Panc1 (cell line): ENCODE measurements around the gene GIGYF1. TPM values are rescaled to one million over a fixed set of nuclear protein-coding genes. Genes with fewer than 3 reads are reported as not detected.

Experiments used
- ATAC-seq: fragments of 200-7000 bp; cut with Tn5 transposase; 2 replicates; pipeline ENCODE4 v1.9.1; 2020; ENCODE audit warnings: mild to moderate bottlenecking, moderate library complexity
- BruUV-seq: library from RNA; stranded (reverse); fragments of 400-500 nt; replicated peaks from 2 replicates; lab custom pipeline; 2021; lab: Mats Ljungman, UMichigan
- CTCF ChIA-PET: fragments of 300-600 bp; sonication (Branson Sonifier 250); formaldehyde crosslinking; loops from one replicate; lab custom pipeline; 2022; ENCODE audit warnings: antibody characterized with exemption; lab: Charles Lee
- POLR2A ChIA-PET: fragments of 300-600 bp; sonication (Branson Sonifier 250); formaldehyde crosslinking; loops from one replicate; lab custom pipeline; 2022; ENCODE audit warnings: antibody characterized with exemption; lab: Charles Lee
- DNase-seq: peaks from one replicate; pipeline ENCODE4 v3.0.0-alpha.2; 2010; ENCODE audit warnings: low read depth, low spot score
- H3K27ac ChIP-seq: 2 replicates; pipeline ENCODE4 v1.5.1; 2011; ENCODE audit warnings: mild to moderate bottlenecking, low read length, inconsistent platforms
- H3K27me3 ChIP-seq: fragments of 200-500 bp; sonication (Bioruptor generic); 2 replicates; pipeline ENCODE4 v1.6.0; 2014; ENCODE audit warnings: low read length, inconsistent platforms; ENCODE audit not compliant: control insufficient read depth, insufficient read depth
- H3K36me3 ChIP-seq: fragments of 200-500 bp; sonication (Bioruptor generic); 2 replicates; pipeline ENCODE4 v1.5.1; 2014; ENCODE audit warnings: inconsistent platforms, mild to moderate bottlenecking, low read length, moderate library complexity; ENCODE audit not compliant: control insufficient read depth, insufficient read depth
- H3K4me1 ChIP-seq: 2 replicates; pipeline ENCODE4 v1.5.1; 2011; ENCODE audit warnings: inconsistent platforms, mild to moderate bottlenecking, low read length, moderate library complexity; ENCODE audit not compliant: control insufficient read depth, insufficient read depth
- H3K4me3 ChIP-seq, 2 experiments: 2 replicates each; pipeline ENCODE4 v1.5.1; 2011 to 2012; ENCODE audit warnings: low read depth in 2 of 2, low read length in 2 of 2, mild to moderate bottlenecking in 2 of 2, inconsistent platforms in 1 of 2, moderate library complexity in 1 of 2
- H3K9me3 ChIP-seq: fragments of 200-500 bp; sonication (Bioruptor generic); 2 replicates; pipeline ENCODE4 v1.5.1; 2014; ENCODE audit warnings: low read depth, mild to moderate bottlenecking, inconsistent platforms, low read length, moderate library complexity; ENCODE audit not compliant: control insufficient read depth, insufficient read depth
- POLR2AphosphoS5 ChIP-seq: IDR thresholded peaks from 2 replicates; pipeline ENCODE4 v1.6.1; 2012; ENCODE audit warnings: mild to moderate bottlenecking, low read depth, low read length, moderate library complexity
- SIN3A ChIP-seq: IDR thresholded peaks from 2 replicates; pipeline ENCODE4 v1.6.1; 2012; ENCODE audit warnings: low read depth, mild to moderate bottlenecking, low read length, moderate library complexity, borderline replicate concordance; ENCODE audit not compliant: insufficient read depth
- TCF7L2 ChIP-seq: IDR thresholded peaks from 2 replicates; pipeline ENCODE4 v1.6.1; 2011; ENCODE audit warnings: mild to moderate bottlenecking, low read depth, low read length, inconsistent platforms
- in situ Hi-C: cut with HindIII; loops from 2 replicates; pipeline ENCODE4 v1.10.0; 2016; ENCODE audit warnings: low sequenced_read_pairs, low pct_unique_long_range_greater_than_20kb
- intact Hi-C: fragments of 100-400 bp; cut with micrococcal nuclease; formaldehyde crosslinking; loops from one replicate; pipeline ENCODE4 v1.10.0; 2022; ENCODE audit not compliant: unreplicated experiment
- total RNA-seq: library from RNA; stranded (reverse); gene quantifications from one replicate; pipeline ENCODE4 v1.2.1, GENCODE V29; 2021; ENCODE audit not compliant: unreplicated experiment
- TF ChIP-seq, protein P1 (sequence below), 2 experiments: IDR thresholded peaks; 2 replicates each; pipeline ENCODE4 v1.6.1; 2011 to 2012; ENCODE audit warnings: low read depth in 2 of 2, control low read depth in 1 of 2, low read length in 1 of 2, mild to moderate bottlenecking in 1 of 2, moderate library complexity in 1 of 2; ENCODE audit not compliant: insufficient read depth in 1 of 2
- TF ChIP-seq, protein P2 (sequence below): fragments of 450-650 bp; IDR thresholded peaks from 2 replicates; pipeline ENCODE4 v1.5.1; 2017; ENCODE audit warnings: mild to moderate bottlenecking

Gene GIGYF1
- total RNA-seq, 1 experiment from 2014 or later = 52.6 TPM

DNA sequence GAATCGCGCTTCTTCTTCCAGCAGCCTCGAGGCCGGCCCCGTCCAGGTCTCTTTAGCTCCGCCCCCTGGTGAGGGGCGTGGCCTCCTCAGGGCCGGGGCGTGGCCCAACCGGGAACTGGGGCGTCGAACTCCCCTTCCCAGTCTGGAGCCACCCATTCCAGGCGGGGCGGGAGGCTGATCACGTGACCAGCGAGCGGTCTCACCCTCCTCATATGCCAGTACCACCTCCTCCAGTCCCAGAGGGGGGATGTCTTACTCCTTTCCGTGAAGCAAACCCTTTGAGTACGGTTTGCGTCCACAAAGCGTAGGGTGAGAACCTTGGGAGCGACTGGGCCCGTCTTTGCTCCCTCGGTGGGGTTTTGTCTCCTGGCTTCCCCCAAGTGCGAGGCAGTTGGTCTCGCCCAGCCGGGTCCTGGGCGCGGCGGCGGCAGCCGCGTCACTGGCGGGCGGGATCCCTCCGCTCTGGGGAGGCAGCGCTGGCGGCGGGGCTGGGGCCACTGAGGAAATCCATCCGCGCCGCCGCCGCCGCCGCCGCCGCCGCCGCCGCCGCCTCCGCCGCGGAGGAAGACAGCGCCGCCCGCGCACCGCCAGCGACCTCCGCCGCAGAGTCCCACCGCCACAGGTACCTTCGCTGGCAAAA is 20.6 kb downstream of the GIGYF1 start, which contains the start of gene GNB2:
Gene GNB2 (plus strand): TSS at position 439 of the 640 bp plus-strand sequence. CDS start 2,526 bp downstream, outside the sequence.
- H3K4me1 ChIP-seq = peaks cover 17% of the 10 kb centered on the region
- intact Hi-C loops (no loop called here), in situ Hi-C loops (no loop called here)
- peak; percentile 85; the same call in 1 of the 2 replicates for TF ChIP-seq SIN3A
- TF ChIP-seq TCF7L2 = peak; percentile 41; the same call in 1 of the 2 replicates
- TF ChIP-seq, protein P1, sequence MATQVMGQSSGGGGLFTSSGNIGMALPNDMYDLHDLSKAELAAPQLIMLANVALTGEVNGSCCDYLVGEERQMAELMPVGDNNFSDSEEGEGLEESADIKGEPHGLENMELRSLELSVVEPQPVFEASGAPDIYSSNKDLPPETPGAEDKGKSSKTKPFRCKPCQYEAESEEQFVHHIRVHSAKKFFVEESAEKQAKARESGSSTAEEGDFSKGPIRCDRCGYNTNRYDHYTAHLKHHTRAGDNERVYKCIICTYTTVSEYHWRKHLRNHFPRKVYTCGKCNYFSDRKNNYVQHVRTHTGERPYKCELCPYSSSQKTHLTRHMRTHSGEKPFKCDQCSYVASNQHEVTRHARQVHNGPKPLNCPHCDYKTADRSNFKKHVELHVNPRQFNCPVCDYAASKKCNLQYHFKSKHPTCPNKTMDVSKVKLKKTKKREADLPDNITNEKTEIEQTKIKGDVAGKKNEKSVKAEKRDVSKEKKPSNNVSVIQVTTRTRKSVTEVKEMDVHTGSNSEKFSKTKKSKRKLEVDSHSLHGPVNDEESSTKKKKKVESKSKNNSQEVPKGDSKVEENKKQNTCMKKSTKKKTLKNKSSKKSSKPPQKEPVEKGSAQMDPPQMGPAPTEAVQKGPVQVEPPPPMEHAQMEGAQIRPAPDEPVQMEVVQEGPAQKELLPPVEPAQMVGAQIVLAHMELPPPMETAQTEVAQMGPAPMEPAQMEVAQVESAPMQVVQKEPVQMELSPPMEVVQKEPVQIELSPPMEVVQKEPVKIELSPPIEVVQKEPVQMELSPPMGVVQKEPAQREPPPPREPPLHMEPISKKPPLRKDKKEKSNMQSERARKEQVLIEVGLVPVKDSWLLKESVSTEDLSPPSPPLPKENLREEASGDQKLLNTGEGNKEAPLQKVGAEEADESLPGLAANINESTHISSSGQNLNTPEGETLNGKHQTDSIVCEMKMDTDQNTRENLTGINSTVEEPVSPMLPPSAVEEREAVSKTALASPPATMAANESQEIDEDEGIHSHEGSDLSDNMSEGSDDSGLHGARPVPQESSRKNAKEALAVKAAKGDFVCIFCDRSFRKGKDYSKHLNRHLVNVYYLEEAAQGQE (IDR thresholded peaks at IDR 0.05; ENCODE audit: insufficient read depth in 1 of 2, low read depth in 2 of 2, low read length in 1 of 2) = 0 out of 4 replicates have a peak, but pooled peaks of 1 of the 2 experiments have one; percentile 16
- TF ChIP-seq, protein P2, sequence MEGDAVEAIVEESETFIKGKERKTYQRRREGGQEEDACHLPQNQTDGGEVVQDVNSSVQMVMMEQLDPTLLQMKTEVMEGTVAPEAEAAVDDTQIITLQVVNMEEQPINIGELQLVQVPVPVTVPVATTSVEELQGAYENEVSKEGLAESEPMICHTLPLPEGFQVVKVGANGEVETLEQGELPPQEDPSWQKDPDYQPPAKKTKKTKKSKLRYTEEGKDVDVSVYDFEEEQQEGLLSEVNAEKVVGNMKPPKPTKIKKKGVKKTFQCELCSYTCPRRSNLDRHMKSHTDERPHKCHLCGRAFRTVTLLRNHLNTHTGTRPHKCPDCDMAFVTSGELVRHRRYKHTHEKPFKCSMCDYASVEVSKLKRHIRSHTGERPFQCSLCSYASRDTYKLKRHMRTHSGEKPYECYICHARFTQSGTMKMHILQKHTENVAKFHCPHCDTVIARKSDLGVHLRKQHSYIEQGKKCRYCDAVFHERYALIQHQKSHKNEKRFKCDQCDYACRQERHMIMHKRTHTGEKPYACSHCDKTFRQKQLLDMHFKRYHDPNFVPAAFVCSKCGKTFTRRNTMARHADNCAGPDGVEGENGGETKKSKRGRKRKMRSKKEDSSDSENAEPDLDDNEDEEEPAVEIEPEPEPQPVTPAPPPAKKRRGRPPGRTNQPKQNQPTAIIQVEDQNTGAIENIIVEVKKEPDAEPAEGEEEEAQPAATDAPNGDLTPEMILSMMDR = no peak
- peak; percentile 80 for TF ChIP-seq POLR2AphosphoS5
- DNase-seq (peak; percentile 98), ATAC-seq (peak; percentile 89)
- H3K36me3 ChIP-seq = peaks cover 3% of the 10 kb centered on the region
- peak within 1 kb of the TSS; percentile 66 to 93 for H3K4me3 ChIP-seq
- POLR2A ChIA-PET = no interaction called here
- H3K9me3 ChIP-seq = no peaks in the 10 kb centered on the region
- no TSS peak for BruUV-seq
- CTCF ChIA-PET = no interaction called here
- H3K27ac ChIP-seq = peak within 1 kb of the TSS; percentile 86
- H3K27me3 ChIP-seq = no peaks in the 10 kb centered on the region

DNA sequence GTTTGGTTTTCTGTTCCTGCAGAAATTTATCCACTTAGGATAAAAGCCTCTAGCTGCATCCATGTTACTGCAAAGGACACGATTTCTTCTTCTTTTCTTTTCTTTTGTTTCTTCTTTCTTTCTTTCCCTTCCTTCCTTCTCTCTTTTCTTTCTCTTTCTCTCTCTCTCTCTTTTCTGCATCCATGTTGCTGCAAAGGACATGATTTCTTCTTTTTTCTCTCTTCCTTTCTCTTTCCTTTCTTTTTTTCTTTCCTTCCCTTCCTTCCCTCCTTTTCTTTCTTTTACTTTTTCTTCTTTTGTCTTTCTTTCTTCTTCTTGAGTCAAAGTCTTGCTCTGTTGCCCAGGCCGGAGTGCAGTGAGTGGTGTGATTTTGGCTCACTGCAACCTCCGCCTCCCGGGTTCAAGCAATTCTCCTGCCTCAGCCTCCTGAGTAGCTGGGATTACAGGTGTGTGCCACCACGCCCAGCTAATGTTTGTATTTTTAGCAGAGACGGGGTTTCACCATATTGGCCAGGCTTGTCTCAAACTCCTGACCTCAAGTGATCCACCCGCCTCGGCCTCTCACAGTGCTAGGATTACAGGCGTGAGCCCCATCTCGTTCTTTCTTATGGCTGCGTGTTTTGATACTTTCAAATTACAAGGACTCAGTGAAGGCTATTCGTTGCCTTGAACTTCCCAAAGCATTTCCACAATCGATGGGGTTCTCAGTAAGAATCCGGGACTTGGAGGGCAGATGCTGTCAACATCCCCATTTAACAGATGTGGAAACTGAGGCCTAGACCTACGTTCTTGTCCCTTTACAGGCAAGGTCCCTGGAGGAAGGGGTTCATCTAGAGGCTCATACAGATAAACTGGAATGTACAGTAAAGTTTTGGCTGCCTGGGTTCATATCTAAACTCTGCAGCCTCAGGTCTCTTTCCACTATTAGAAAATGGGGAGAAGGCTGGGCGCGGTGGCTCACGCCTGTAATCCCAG is 22.4 kb downstream of the GIGYF1 start:
- in situ Hi-C loops = no loop called here
- BruUV-seq = no TSS peak
- ChIA-PET POLR2A (interaction anchor here (0.7 kb wide), 1 partner anchor 620 kb away, joined by 3 read pairs; no protein-coding TSS in a partner anchor), CTCF (no interaction called here)
- DNase-seq = no peak
- Histone ChIP-seq H3K4me3 (no peak overlapping the region), H3K36me3 (peaks cover 3% of the 10 kb centered on the region; the same call in 1 of the 2 replicates), H3K9me3 (no peaks in the 10 kb centered on the region), H3K4me1 (peaks cover 2% of the 10 kb centered on the region; the same call in 1 of the 2 replicates), H3K27me3 (no peaks in the 10 kb centered on the region), H3K27ac (no peak overlapping the region)
- TF ChIP-seq, protein P1 (IDR thresholded peaks at IDR 0.05; ENCODE audit: insufficient read depth in 1 of 2, low read depth in 2 of 2, low read length in 1 of 2) = no peak
- no peak for TF ChIP-seq TCF7L2
- TF ChIP-seq, protein P2 = no peak
- no peak for TF ChIP-seq POLR2AphosphoS5
- no peak for TF ChIP-seq SIN3A
- intact Hi-C loops = no loop called here
- ATAC-seq = no peak
